IMR-90 (cell line): ENCODE results near the gene BRD4. TPM values are rescaled to one million over a fixed set of nuclear protein-coding genes. Genes with fewer than 3 reads are reported as not detected.

Experiments
- ATAC-seq: fragments of 200-7000 bp; cut with Tn5 transposase; 2 replicates; pipeline ENCODE4 v1.9.1; 2020; ENCODE audit warnings: low read depth, mild to moderate bottlenecking, moderate library complexity
- BruUV-seq: library from RNA; stranded (reverse); fragments of 400-500 nt; replicated peaks from 2 replicates; lab custom pipeline; 2021; lab: Mats Ljungman, UMichigan
- CTCF ChIA-PET: fragments of 300-600 bp; formaldehyde crosslinking; extraction: SDS; loops from one replicate; lab custom pipeline; 2021; ENCODE audit warnings: antibody characterized with exemption; lab: Yijun Ruan, JAX
- POLR2A ChIA-PET: fragments of 300-600 bp; sonication (Branson Sonifier 250); formaldehyde crosslinking; loops from one replicate; lab custom pipeline; 2022; ENCODE audit warnings: antibody characterized with exemption; ENCODE audit not compliant: unreplicated experiment; lab: Charles Lee
- DNase-seq: peaks from one replicate; pipeline ENCODE4 v3.0.0; 2013
- H2AFZ ChIP-seq: replicated peaks from 2 replicates; pipeline ENCODE3; 2013; ENCODE audit warnings: low read length, mild to moderate bottlenecking; ENCODE audit not compliant: poor library complexity
- H2AK5ac ChIP-seq: 2 replicates; pipeline ENCODE4 v1.6.1; 2013; ENCODE audit warnings: low read depth, low read length, inconsistent platforms
- H2AK9ac ChIP-seq: replicated peaks from 2 replicates; pipeline ENCODE3; 2013; ENCODE audit warnings: mild to moderate bottlenecking, low read depth, low read length, moderate library complexity; ENCODE audit not compliant: poor library complexity
- H2BK120ac ChIP-seq: 2 replicates; pipeline ENCODE4 v1.6.1; 2013; ENCODE audit warnings: low read depth, low read length, inconsistent platforms
- H2BK15ac ChIP-seq: 3 replicates; pipeline ENCODE4 v1.6.1; 2013; ENCODE audit warnings: low read depth, low read length, inconsistent platforms
- H2BK20ac ChIP-seq: 2 replicates; pipeline ENCODE4 v1.6.1; 2013; ENCODE audit warnings: low read depth, mild to moderate bottlenecking, inconsistent platforms, low read length, moderate library complexity
- H2BK5ac ChIP-seq: 2 replicates; pipeline ENCODE4 v1.6.1; 2013; ENCODE audit warnings: mild to moderate bottlenecking, low read depth, low read length, inconsistent platforms; ENCODE audit not compliant: poor library complexity, severe bottlenecking
- H3K14ac ChIP-seq: replicated peaks from 2 replicates; pipeline ENCODE4 v1.6.1; 2013; ENCODE audit warnings: low read depth, low read length, inconsistent platforms
- H3K18ac ChIP-seq: 2 replicates; pipeline ENCODE4 v1.6.1; 2013; ENCODE audit warnings: low read depth, low read length, control low read depth
- H3K23ac ChIP-seq: 2 replicates; pipeline ENCODE4 v1.6.1; 2013; ENCODE audit warnings: low read depth, low read length, inconsistent platforms
- H3K27ac ChIP-seq: 2 replicates; pipeline ENCODE4 v1.5.1; 2013; ENCODE audit warnings: mild to moderate bottlenecking, control low read depth, low read length; ENCODE audit not compliant: insufficient read depth
- H3K27me3 ChIP-seq: 2 replicates; pipeline ENCODE4 v1.6.1; 2013; ENCODE audit warnings: low read length; ENCODE audit not compliant: control insufficient read depth, insufficient read depth
- H3K36me3 ChIP-seq: 2 replicates; pipeline ENCODE4 v1.6.1; 2013; ENCODE audit warnings: low read length, mixed read lengths; ENCODE audit not compliant: control insufficient read depth, insufficient read depth
- H3K4ac ChIP-seq: 2 replicates; pipeline ENCODE4 v1.6.1; 2013; ENCODE audit warnings: low read depth, low read length, inconsistent platforms
- H3K4me1 ChIP-seq: 2 replicates; pipeline ENCODE4 v1.6.1; 2013; ENCODE audit warnings: low read length, mixed read lengths; ENCODE audit not compliant: control insufficient read depth, insufficient read depth
- H3K4me2 ChIP-seq: 2 replicates; pipeline ENCODE4 v1.6.1; 2013; ENCODE audit warnings: low read depth, mild to moderate bottlenecking, control low read depth, low read length, moderate library complexity
- H3K4me3 ChIP-seq: 2 replicates; pipeline ENCODE4 v1.5.1; 2013; ENCODE audit warnings: low read depth, mild to moderate bottlenecking, control low read depth, low read length, moderate library complexity; ENCODE audit not compliant: insufficient read depth
- H3K56ac ChIP-seq: 2 replicates; pipeline ENCODE4 v1.6.1; 2013; ENCODE audit warnings: low read length, inconsistent platforms; ENCODE audit not compliant: insufficient read depth; ENCODE audit errors: extremely low read depth
- H3K79me1 ChIP-seq, 2 experiments: 2 replicates each; pipeline ENCODE4 v1.6.1; 2013; ENCODE audit warnings: low read length in 2 of 2, inconsistent platforms in 1 of 2, low read depth in 1 of 2
- H3K9ac ChIP-seq: 2 replicates; pipeline ENCODE4 v1.6.1; 2013; ENCODE audit warnings: low read depth, low read length, control low read depth
- H3K9me1 ChIP-seq: 2 replicates; pipeline ENCODE4 v1.6.1; 2013; ENCODE audit warnings: low read length, inconsistent platforms; ENCODE audit not compliant: insufficient read depth
- H3K9me3 ChIP-seq: 2 replicates; pipeline ENCODE4 v1.6.1; 2013; ENCODE audit warnings: low read length; ENCODE audit not compliant: control insufficient read depth, insufficient read depth
- H4K20me1 ChIP-seq: 2 replicates; pipeline ENCODE4 v1.6.1; 2013; ENCODE audit warnings: low read length, inconsistent platforms; ENCODE audit not compliant: insufficient read depth
- H4K5ac ChIP-seq: 2 replicates; pipeline ENCODE4 v1.6.1; 2013; ENCODE audit warnings: mild to moderate bottlenecking, low read depth, low read length, control low read depth
- H4K8ac ChIP-seq, 2 experiments: 2 replicates each; pipeline ENCODE4 v1.6.1; 2013; ENCODE audit warnings: low read depth in 2 of 2, low read length in 2 of 2, control low read depth in 1 of 2, inconsistent platforms in 1 of 2
- H4K91ac ChIP-seq: 2 replicates; pipeline ENCODE4 v1.6.1; 2013; ENCODE audit warnings: low read depth, low read length, inconsistent platforms; ENCODE audit not compliant: insufficient read depth
- BHLHE40 ChIP-seq: fragments of 150-350 bp; IDR thresholded peaks from 2 replicates; pipeline ENCODE4 v1.6.1; 2016; ENCODE audit warnings: mild to moderate bottlenecking, low read depth, low read length
- CEBPB ChIP-seq: IDR thresholded peaks from 2 replicates; pipeline ENCODE4 v1.6.1; 2012; ENCODE audit warnings: low read depth, low read length, improper control_type of control experiment
- CHD1 ChIP-seq: IDR thresholded peaks from 2 replicates; pipeline ENCODE4 v1.6.1; 2012; ENCODE audit warnings: low read depth, low read length, improper control_type of control experiment
- CTCF ChIP-seq: conservative IDR thresholded peaks from 2 replicates; pipeline ENCODE4 v1.5.1; 2012; ENCODE audit warnings: mild to moderate bottlenecking, low read depth, low read length, improper control_type of control experiment
- ELK1 ChIP-seq: fragments of 150-350 bp; IDR thresholded peaks from 2 replicates; pipeline ENCODE4 v1.6.1; 2016; ENCODE audit warnings: low read depth, mild to moderate bottlenecking, low read length, moderate library complexity, borderline replicate concordance
- FOS ChIP-seq: fragments of 150-350 bp; IDR thresholded peaks from 2 replicates; pipeline ENCODE4 v1.6.1; 2016; ENCODE audit warnings: low read depth, low read length
- MAFK ChIP-seq: IDR thresholded peaks from 2 replicates; pipeline ENCODE4 v1.6.1; 2012; ENCODE audit warnings: low read depth, low read length, improper control_type of control experiment
- MAZ ChIP-seq: IDR thresholded peaks from 2 replicates; pipeline ENCODE4 v1.6.1; 2012; ENCODE audit warnings: low read depth, mild to moderate bottlenecking, low read length, improper control_type of control experiment, moderate library complexity, borderline replicate concordance
- MXI1 ChIP-seq: IDR thresholded peaks from 2 replicates; pipeline ENCODE4 v1.6.1; 2012; ENCODE audit warnings: low read depth, mild to moderate bottlenecking, low read length, moderate library complexity, borderline replicate concordance
- NFE2L2 ChIP-seq: fragments of 150-350 bp; IDR thresholded peaks from 2 replicates; pipeline ENCODE4 v1.6.1; 2016; ENCODE audit warnings: low read depth, mild to moderate bottlenecking, low read length
- POLR2A ChIP-seq: IDR thresholded peaks from 2 replicates; pipeline ENCODE4 v1.6.1; 2012; ENCODE audit warnings: mild to moderate bottlenecking, low read depth, low read length
- RAD21 ChIP-seq: IDR thresholded peaks from 2 replicates; pipeline ENCODE4 v1.6.1; 2012; ENCODE audit warnings: low read length, improper control_type of control experiment
- RCOR1 ChIP-seq: IDR thresholded peaks from 2 replicates; pipeline ENCODE4 v1.6.1; 2012; ENCODE audit warnings: mild to moderate bottlenecking, low read length, improper control_type of control experiment; ENCODE audit not compliant: insufficient replicate concordance
- RFX5 ChIP-seq: IDR thresholded peaks from 2 replicates; pipeline ENCODE4 v1.8.0; 2012; ENCODE audit warnings: low read depth, mild to moderate bottlenecking, low read length, moderate library complexity
- SMC3 ChIP-seq: fragments of 150-350 bp; IDR thresholded peaks from 2 replicates; pipeline ENCODE4 v1.6.1; 2016; ENCODE audit warnings: low read depth, mild to moderate bottlenecking, antibody characterized with exemption, low read length, moderate library complexity
- USF2 ChIP-seq: fragments of 150-350 bp; IDR thresholded peaks from 2 replicates; pipeline ENCODE4 v1.6.1; 2017; ENCODE audit warnings: mild to moderate bottlenecking, antibody characterized with exemption, low read length, low read depth
- WGBS, 2 experiments: methylation state at CpG; one replicate each; pipeline versions ENCODE4 v1.1.5 to v1.1.7; 2013; ENCODE audit warnings: missing lambda C conversion rate in 2 of 2; ENCODE audit not compliant: insufficient read length in 1 of 2; ENCODE audit errors: extremely low coverage in 2 of 2; 5-methylcytosine and 5-hydroxymethylcytosine counted together
- dilution Hi-C: fragments of 300-500 bp; cut with HindIII; formaldehyde crosslinking; loops from one replicate; pipeline ENCODE4 v1.14.3; 2018; ENCODE audit warnings: low sequenced_read_pairs; ENCODE audit not compliant: unreplicated experiment
- in situ Hi-C: fragments of 300-500 bp; cut with MboI; formaldehyde crosslinking; loops from 3 replicates; pipeline ENCODE4 v1.14.3; 2019; ENCODE audit warnings: low sequenced_read_pairs, inconsistent platforms, mixed read lengths
- intact Hi-C: fragments of 100-400 bp; cut with micrococcal nuclease; formaldehyde crosslinking; loops from 2 replicates; pipeline ENCODE4 v1.10.0; 2022
- polyA plus RNA-seq, 3 experiments: library from polyadenylated mRNA; depleted of rRNA; stranded (reverse); fragments of >200 nt; gene quantifications; 2 replicates each; pipeline ENCODE4 v1.2.3, GENCODE V29; 2012; ENCODE audit warnings: low replicate concordance in 1 of 3
- total RNA-seq: library from RNA; depleted of rRNA; stranded (reverse); fragments of >200 nt; gene quantifications from 2 replicates; pipeline ENCODE4 v1.2.3, GENCODE V29; 2012

The BRD4 gene
- total and polyA plus RNA-seq, 2 of the 4 experiments (the other 2 are of a cell fraction) = 7.0 to 21.1 TPM

GRCh38 chr19:15213715-15214381 lies 118.5 kb downstream of the BRD4 start:
- intact Hi-C loops = no loop called here

More at GRCh38 chr19:15213715-15214381, 118.5 kb downstream of the BRD4 start:
- peak overlapping the region; percentile 33; the same call in 1 of the 2 replicates for H3K23ac ChIP-seq
- 24% methylated on average over 6 of the region's 15 CpGs; no CpG with 5 or more reads in 1 of the 2 experiments for WGBS, 2 experiments
- ChIA-PET POLR2A (no interaction called here), CTCF (no interaction called here)
- H2BK5ac ChIP-seq = no peak overlapping the region
- H3K14ac ChIP-seq = no peak overlapping the region
- ATAC-seq = peak; percentile 58
- H2BK20ac ChIP-seq = no peak overlapping the region
- H2AK5ac ChIP-seq = no peak overlapping the region; the same call in 1 of the 2 replicates
- DNase-seq = no peak
- H2BK15ac ChIP-seq = no peak overlapping the region
- no peak overlapping the region for H4K5ac ChIP-seq
- H2AFZ ChIP-seq = peak overlapping the region; percentile 56
- H3K27me3 ChIP-seq = no peaks in the 10 kb centered on the region
- H3K9me1 ChIP-seq = peaks cover 4% of the 10 kb centered on the region; the same call in 1 of the 2 replicates
- H2BK120ac ChIP-seq = no peak overlapping the region
- H3K4me2 ChIP-seq = no peak overlapping the region
- in situ Hi-C loops = no loop called here
- H2AK9ac ChIP-seq = no peak overlapping the region
- H4K20me1 ChIP-seq = no peaks in the 10 kb centered on the region
- TF ChIP-seq MAZ = no peak
- no peak for TF ChIP-seq RCOR1
- TF ChIP-seq CHD1 = no peak
- no peak for TF ChIP-seq USF2
- TF ChIP-seq RFX5 = no peak
- TF ChIP-seq NFE2L2 = no peak
- no peak for TF ChIP-seq MAFK
- no peak for TF ChIP-seq SMC3
- no peak for TF ChIP-seq ELK1
- TF ChIP-seq BHLHE40 = no peak
- no peak for TF ChIP-seq CTCF
- no peak for TF ChIP-seq RAD21
- no peak for TF ChIP-seq POLR2A
- no peak for TF ChIP-seq CEBPB
- TF ChIP-seq MXI1 = no peak
- TF ChIP-seq FOS = no peak
- no peak overlapping the region for H3K9ac ChIP-seq
- no peaks in the 10 kb centered on the region for H3K36me3 ChIP-seq
- no peak overlapping the region for H3K27ac ChIP-seq
- dilution Hi-C loops = no loop called here
- BruUV-seq = no TSS peak
- H4K91ac ChIP-seq = no peak overlapping the region
- H3K18ac ChIP-seq = no peak overlapping the region
- H3K56ac ChIP-seq = no peak overlapping the region
- H3K9me3 ChIP-seq = no peaks in the 10 kb centered on the region
- H4K8ac ChIP-seq = no peak overlapping the region
- no peak overlapping the region for H3K4ac ChIP-seq
- no peak overlapping the region for H3K4me3 ChIP-seq
- peaks cover 0 to 3% of the 10 kb centered on the region in 2 experiments; a peak in 1 of 4 replicates for H3K79me1 ChIP-seq
- H3K4me1 ChIP-seq = no peaks in the 10 kb centered on the region; the same call in 1 of the 2 replicates
